Transverse colon (tissue), 4 donors: ENCODE data around the gene PROSER2.

Experiments used
- POLR2A ChIP-seq: fragments of 450-650 bp; IDR thresholded peaks from one replicate; pipeline ENCODE4 v1.6.1; 2016; ENCODE audit warnings: antibody characterized with exemption, mild to moderate bottlenecking, moderate library complexity
- POLR2AphosphoS5 ChIP-seq, 3 donors: sonication (generic); formaldehyde crosslinking; IDR thresholded peaks; one replicate each; pipeline ENCODE4 v1.6.1; 2016; ENCODE audit warnings: antibody characterized with exemption in 3 of 3
- TF ChIP-seq, protein P1 (sequence below), 5 experiments: fragments of 200-600 bp in 3 of 5; fragments of 450-650 bp in 2 of 5; sonication (generic) in 3 of 5; IDR thresholded peaks; 1 replicate in 2 of 5; 2 replicates in 3 of 5; pipeline ENCODE4 v1.5.1; 2016 to 2017; ENCODE audit warnings: antibody characterized with exemption in 5 of 5, inconsistent platforms in 3 of 5, mild to moderate bottlenecking in 2 of 5, moderate library complexity in 1 of 5

DNA sequence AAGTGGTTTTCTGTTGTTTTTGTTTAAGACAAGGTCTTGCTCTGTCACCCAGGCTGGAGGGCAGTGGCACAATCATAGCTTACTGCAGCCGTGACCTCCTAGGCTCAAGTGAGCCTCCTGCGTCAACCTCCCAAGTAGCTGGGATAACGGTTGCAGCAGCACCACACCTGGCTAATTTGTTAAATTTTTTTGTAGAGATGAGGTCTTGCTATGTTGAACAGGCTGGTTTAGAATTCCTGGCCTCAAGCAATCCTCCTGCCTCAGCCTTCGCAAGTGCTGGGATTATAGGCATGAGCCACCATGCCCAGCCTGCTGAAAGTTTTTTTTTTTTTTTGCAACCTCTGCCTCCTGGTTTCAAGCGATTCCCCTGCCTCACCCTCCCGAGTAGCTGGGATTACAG lies 31.1 kb downstream of the PROSER2 start:
- TF ChIP-seq POLR2A: no peak
- TF ChIP-seq, protein P1, sequence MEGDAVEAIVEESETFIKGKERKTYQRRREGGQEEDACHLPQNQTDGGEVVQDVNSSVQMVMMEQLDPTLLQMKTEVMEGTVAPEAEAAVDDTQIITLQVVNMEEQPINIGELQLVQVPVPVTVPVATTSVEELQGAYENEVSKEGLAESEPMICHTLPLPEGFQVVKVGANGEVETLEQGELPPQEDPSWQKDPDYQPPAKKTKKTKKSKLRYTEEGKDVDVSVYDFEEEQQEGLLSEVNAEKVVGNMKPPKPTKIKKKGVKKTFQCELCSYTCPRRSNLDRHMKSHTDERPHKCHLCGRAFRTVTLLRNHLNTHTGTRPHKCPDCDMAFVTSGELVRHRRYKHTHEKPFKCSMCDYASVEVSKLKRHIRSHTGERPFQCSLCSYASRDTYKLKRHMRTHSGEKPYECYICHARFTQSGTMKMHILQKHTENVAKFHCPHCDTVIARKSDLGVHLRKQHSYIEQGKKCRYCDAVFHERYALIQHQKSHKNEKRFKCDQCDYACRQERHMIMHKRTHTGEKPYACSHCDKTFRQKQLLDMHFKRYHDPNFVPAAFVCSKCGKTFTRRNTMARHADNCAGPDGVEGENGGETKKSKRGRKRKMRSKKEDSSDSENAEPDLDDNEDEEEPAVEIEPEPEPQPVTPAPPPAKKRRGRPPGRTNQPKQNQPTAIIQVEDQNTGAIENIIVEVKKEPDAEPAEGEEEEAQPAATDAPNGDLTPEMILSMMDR (IDR thresholded peaks at IDR 0.05): no peak
- TF ChIP-seq POLR2AphosphoS5 (IDR thresholded peaks at IDR 0.05): no peak
